Panc1 (cell line): Measurements from ENCODE around the gene RNASE3. TPM values are rescaled to one million over a fixed set of nuclear protein-coding genes. Genes with fewer than 3 reads are reported as not detected.
"Not testable (repeated sequence)": the region's sequence is repeated elsewhere in the genome, so short reads cannot be mapped to it uniquely, and the experiment has no call there.

Source experiments
- ATAC-seq: fragments of 200-7000 bp; cut with Tn5 transposase; 2 replicates; pipeline ENCODE4 v1.9.1; 2020; ENCODE audit warnings: mild to moderate bottlenecking, moderate library complexity
- BruUV-seq: library from RNA; stranded (reverse); fragments of 400-500 nt; replicated peaks from 2 replicates; lab custom pipeline; 2021; lab: Mats Ljungman, UMichigan
- CTCF ChIA-PET: fragments of 300-600 bp; sonication (Branson Sonifier 250); formaldehyde crosslinking; loops from one replicate; lab custom pipeline; 2022; ENCODE audit warnings: antibody characterized with exemption; lab: Charles Lee
- POLR2A ChIA-PET: fragments of 300-600 bp; sonication (Branson Sonifier 250); formaldehyde crosslinking; loops from one replicate; lab custom pipeline; 2022; ENCODE audit warnings: antibody characterized with exemption; lab: Charles Lee
- DNase-seq: peaks from one replicate; pipeline ENCODE4 v3.0.0-alpha.2; 2010; ENCODE audit warnings: low read depth, low spot score
- H3K27ac ChIP-seq: 2 replicates; pipeline ENCODE4 v1.5.1; 2011; ENCODE audit warnings: mild to moderate bottlenecking, low read length, inconsistent platforms
- H3K27me3 ChIP-seq: fragments of 200-500 bp; sonication (Bioruptor generic); 2 replicates; pipeline ENCODE4 v1.6.0; 2014; ENCODE audit warnings: low read length, inconsistent platforms; ENCODE audit not compliant: control insufficient read depth, insufficient read depth
- H3K36me3 ChIP-seq: fragments of 200-500 bp; sonication (Bioruptor generic); 2 replicates; pipeline ENCODE4 v1.5.1; 2014; ENCODE audit warnings: inconsistent platforms, mild to moderate bottlenecking, low read length, moderate library complexity; ENCODE audit not compliant: control insufficient read depth, insufficient read depth
- H3K4me1 ChIP-seq: 2 replicates; pipeline ENCODE4 v1.5.1; 2011; ENCODE audit warnings: inconsistent platforms, mild to moderate bottlenecking, low read length, moderate library complexity; ENCODE audit not compliant: control insufficient read depth, insufficient read depth
- H3K4me3 ChIP-seq, 2 experiments: 2 replicates each; pipeline ENCODE4 v1.5.1; 2011 to 2012; ENCODE audit warnings: low read depth in 2 of 2, low read length in 2 of 2, mild to moderate bottlenecking in 2 of 2, inconsistent platforms in 1 of 2, moderate library complexity in 1 of 2
- H3K9me3 ChIP-seq: fragments of 200-500 bp; sonication (Bioruptor generic); 2 replicates; pipeline ENCODE4 v1.5.1; 2014; ENCODE audit warnings: low read depth, mild to moderate bottlenecking, inconsistent platforms, low read length, moderate library complexity; ENCODE audit not compliant: control insufficient read depth, insufficient read depth
- POLR2AphosphoS5 ChIP-seq: IDR thresholded peaks from 2 replicates; pipeline ENCODE4 v1.6.1; 2012; ENCODE audit warnings: mild to moderate bottlenecking, low read depth, low read length, moderate library complexity
- SIN3A ChIP-seq: IDR thresholded peaks from 2 replicates; pipeline ENCODE4 v1.6.1; 2012; ENCODE audit warnings: low read depth, mild to moderate bottlenecking, low read length, moderate library complexity, borderline replicate concordance; ENCODE audit not compliant: insufficient read depth
- TCF7L2 ChIP-seq: IDR thresholded peaks from 2 replicates; pipeline ENCODE4 v1.6.1; 2011; ENCODE audit warnings: mild to moderate bottlenecking, low read depth, low read length, inconsistent platforms
- in situ Hi-C: cut with HindIII; loops from 2 replicates; pipeline ENCODE4 v1.10.0; 2016; ENCODE audit warnings: low sequenced_read_pairs, low pct_unique_long_range_greater_than_20kb
- intact Hi-C: fragments of 100-400 bp; cut with micrococcal nuclease; formaldehyde crosslinking; loops from one replicate; pipeline ENCODE4 v1.10.0; 2022; ENCODE audit not compliant: unreplicated experiment
- total RNA-seq: library from RNA; stranded (reverse); gene quantifications from one replicate; pipeline ENCODE4 v1.2.1, GENCODE V29; 2021; ENCODE audit not compliant: unreplicated experiment
- TF ChIP-seq, protein P1 (sequence below): fragments of 450-650 bp; IDR thresholded peaks from 2 replicates; pipeline ENCODE4 v1.5.1; 2017; ENCODE audit warnings: mild to moderate bottlenecking
- TF ChIP-seq, protein P2 (sequence below), 2 experiments: IDR thresholded peaks; 2 replicates each; pipeline ENCODE4 v1.6.1; 2011 to 2012; ENCODE audit warnings: low read depth in 2 of 2, control low read depth in 1 of 2, low read length in 1 of 2, mild to moderate bottlenecking in 1 of 2, moderate library complexity in 1 of 2; ENCODE audit not compliant: insufficient read depth in 1 of 2

Gene RNASE3
- total RNA-seq, 1 experiment from 2014 or later = not detected

DNA sequence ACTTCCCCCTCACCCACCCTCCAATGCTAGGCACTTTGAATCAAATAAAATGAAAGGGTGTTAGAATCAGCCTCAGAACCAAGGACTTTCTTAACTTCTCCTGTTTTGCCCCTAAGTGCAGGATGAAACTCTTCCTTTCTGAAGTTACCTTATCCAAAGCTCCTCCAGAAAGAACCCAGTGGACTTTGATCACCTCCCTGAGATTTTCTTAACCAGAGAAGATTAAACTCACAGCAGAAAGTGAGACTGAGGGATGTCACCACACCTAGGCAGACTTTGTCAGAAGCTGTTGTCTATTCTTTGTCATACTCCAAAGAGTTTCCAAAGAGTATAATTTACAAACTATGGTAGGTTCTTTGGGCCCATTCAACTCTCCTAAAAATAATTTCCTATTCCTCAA, 14.2 kb upstream of the RNASE3 start:
- ChIA-PET CTCF (no interaction called here), POLR2A (no interaction called here)
- peaks cover 3% of the 10 kb centered on the region; the same call in 1 of the 2 replicates for H3K27me3 ChIP-seq
- in situ Hi-C loops (no loop called here), intact Hi-C loops (no loop called here)
- H3K9me3 ChIP-seq = no peaks in the 10 kb centered on the region
- BruUV-seq = no TSS peak
- H3K27ac ChIP-seq = no peak overlapping the region
- DNase-seq (no peak), ATAC-seq (no peak)
- no peaks in the 10 kb centered on the region for H3K4me1 ChIP-seq
- no peak overlapping the region for H3K4me3 ChIP-seq
- H3K36me3 ChIP-seq = no peaks in the 10 kb centered on the region
- TF ChIP-seq, protein P1, sequence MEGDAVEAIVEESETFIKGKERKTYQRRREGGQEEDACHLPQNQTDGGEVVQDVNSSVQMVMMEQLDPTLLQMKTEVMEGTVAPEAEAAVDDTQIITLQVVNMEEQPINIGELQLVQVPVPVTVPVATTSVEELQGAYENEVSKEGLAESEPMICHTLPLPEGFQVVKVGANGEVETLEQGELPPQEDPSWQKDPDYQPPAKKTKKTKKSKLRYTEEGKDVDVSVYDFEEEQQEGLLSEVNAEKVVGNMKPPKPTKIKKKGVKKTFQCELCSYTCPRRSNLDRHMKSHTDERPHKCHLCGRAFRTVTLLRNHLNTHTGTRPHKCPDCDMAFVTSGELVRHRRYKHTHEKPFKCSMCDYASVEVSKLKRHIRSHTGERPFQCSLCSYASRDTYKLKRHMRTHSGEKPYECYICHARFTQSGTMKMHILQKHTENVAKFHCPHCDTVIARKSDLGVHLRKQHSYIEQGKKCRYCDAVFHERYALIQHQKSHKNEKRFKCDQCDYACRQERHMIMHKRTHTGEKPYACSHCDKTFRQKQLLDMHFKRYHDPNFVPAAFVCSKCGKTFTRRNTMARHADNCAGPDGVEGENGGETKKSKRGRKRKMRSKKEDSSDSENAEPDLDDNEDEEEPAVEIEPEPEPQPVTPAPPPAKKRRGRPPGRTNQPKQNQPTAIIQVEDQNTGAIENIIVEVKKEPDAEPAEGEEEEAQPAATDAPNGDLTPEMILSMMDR = no peak

DNA sequence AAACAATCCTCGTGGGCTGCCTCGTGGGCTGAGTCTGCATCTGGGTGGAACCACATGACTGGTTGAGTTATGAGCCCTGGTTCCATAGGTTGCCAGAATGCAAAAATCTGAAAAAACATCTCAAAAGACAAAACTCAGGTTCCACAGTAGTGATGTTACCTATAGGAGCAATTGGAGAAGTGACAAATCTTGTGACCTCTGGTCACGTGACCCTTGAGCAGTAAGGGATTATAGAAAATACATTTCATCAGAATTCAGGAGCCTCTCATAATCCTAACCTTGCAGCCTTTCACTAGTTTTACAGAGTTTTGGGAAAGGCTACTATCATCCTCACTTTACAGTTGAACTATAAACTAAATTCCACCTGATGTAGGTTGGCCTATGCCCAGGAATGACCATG, 12.5 kb upstream of the RNASE3 start:
- ChIA-PET CTCF (no interaction called here), POLR2A (no interaction called here)
- Histone ChIP-seq H3K9me3 (no peaks in the 10 kb centered on the region), H3K4me3 (no peak overlapping the region), H3K4me1 (no peaks in the 10 kb centered on the region), H3K36me3 (no peaks in the 10 kb centered on the region), H3K27ac (no peak overlapping the region), H3K27me3 (no peaks in the 10 kb centered on the region; the same call in 1 of the 2 replicates)
- intact Hi-C loops (no loop called here), in situ Hi-C loops (no loop called here)
- ATAC-seq = no peak
- BruUV-seq = no TSS peak
- no peak for DNase-seq
- no peak for TF ChIP-seq TCF7L2
- TF ChIP-seq SIN3A = no peak
- TF ChIP-seq, protein P1 = no peak
- no peak for TF ChIP-seq POLR2AphosphoS5
- TF ChIP-seq, protein P2, sequence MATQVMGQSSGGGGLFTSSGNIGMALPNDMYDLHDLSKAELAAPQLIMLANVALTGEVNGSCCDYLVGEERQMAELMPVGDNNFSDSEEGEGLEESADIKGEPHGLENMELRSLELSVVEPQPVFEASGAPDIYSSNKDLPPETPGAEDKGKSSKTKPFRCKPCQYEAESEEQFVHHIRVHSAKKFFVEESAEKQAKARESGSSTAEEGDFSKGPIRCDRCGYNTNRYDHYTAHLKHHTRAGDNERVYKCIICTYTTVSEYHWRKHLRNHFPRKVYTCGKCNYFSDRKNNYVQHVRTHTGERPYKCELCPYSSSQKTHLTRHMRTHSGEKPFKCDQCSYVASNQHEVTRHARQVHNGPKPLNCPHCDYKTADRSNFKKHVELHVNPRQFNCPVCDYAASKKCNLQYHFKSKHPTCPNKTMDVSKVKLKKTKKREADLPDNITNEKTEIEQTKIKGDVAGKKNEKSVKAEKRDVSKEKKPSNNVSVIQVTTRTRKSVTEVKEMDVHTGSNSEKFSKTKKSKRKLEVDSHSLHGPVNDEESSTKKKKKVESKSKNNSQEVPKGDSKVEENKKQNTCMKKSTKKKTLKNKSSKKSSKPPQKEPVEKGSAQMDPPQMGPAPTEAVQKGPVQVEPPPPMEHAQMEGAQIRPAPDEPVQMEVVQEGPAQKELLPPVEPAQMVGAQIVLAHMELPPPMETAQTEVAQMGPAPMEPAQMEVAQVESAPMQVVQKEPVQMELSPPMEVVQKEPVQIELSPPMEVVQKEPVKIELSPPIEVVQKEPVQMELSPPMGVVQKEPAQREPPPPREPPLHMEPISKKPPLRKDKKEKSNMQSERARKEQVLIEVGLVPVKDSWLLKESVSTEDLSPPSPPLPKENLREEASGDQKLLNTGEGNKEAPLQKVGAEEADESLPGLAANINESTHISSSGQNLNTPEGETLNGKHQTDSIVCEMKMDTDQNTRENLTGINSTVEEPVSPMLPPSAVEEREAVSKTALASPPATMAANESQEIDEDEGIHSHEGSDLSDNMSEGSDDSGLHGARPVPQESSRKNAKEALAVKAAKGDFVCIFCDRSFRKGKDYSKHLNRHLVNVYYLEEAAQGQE (IDR thresholded peaks at IDR 0.05; ENCODE audit: insufficient read depth in 1 of 2, low read depth in 2 of 2, low read length in 1 of 2) = no peak

DNA sequence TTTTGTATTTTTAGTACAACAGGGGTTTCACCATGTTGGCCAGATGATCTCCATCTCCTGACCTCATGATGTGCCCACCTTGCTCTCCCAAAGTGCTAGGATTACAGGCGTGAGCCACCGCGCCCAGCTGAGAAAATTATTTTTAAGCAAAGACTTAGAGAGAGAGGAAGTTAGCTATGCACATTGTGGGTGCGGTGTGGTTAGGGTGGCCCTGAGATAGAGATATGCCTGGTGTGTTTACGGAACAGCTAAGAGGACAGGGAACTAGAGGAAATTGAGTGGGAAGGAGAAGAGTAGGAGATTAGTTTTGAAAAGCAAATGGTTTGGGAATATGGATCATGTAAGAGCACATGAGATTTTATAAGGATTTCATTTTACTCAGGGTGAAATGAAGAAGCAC, 10.0 kb upstream of the RNASE3 start:
- ATAC-seq, H3K9me3 ChIP-seq, H3K27ac ChIP-seq, H3K27me3 ChIP-seq, H3K4me3 ChIP-seq, intact Hi-C loops, H3K4me1 ChIP-seq, BruUV-seq, DNase-seq, H3K36me3 ChIP-seq, in situ Hi-C loops, CTCF ChIA-PET, POLR2A ChIA-PET: not testable (repeated sequence)

DNA sequence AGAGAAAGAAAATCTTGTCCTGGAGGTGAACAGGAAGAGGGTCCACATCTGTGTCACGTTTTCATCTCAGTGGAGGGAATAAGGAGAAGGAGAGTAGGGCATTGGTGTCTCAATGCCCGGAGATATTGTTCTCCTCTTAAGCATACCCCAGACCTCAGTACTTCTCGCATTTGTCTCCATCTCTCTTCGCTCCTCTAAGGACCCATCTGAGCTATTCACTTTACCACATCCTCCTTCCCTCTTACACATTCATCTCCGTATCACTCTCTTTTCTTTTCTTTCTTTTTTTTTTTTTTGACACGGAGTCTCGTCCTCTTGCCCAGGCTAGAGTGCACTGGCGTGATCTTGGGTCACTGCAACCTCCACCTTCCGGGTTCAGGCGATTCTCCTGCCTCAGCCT, 8.4 kb upstream of the RNASE3 start:
- H3K36me3 ChIP-seq, CTCF ChIA-PET, in situ Hi-C loops, H3K27me3 ChIP-seq, POLR2A ChIA-PET, intact Hi-C loops, H3K27ac ChIP-seq, H3K4me1 ChIP-seq, H3K4me3 ChIP-seq, DNase-seq, BruUV-seq, H3K9me3 ChIP-seq, ATAC-seq: not testable (repeated sequence)

DNA sequence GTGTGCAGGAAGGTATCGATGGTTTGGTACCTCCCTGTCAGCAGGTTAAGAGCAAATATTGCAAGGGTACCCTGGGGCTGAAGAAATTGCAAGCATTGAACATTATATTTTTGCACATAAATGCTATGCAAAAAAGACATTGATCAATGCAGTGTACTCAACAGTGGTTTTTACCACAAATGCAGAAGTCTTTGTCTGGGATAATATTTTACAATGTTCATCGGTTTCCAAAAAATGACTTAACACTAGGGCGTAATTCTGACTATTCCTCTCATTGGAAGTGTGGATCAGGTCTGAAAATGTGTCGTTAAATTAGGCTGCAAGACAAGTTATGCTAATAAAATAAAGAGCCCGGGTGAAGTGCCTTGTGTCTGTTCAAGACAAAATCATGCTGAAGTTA, 2.8 kb upstream of the RNASE3 start:
- H3K36me3 ChIP-seq, H3K4me1 ChIP-seq, intact Hi-C loops, H3K27me3 ChIP-seq, H3K4me3 ChIP-seq, DNase-seq, H3K27ac ChIP-seq, BruUV-seq, ATAC-seq, in situ Hi-C loops, POLR2A ChIA-PET, H3K9me3 ChIP-seq: not testable (repeated sequence)
- CTCF ChIA-PET = interaction anchor here (0.7 kb wide), 1 partner anchor 15 kb away, joined by 4 read pairs; no protein-coding TSS in a partner anchor
